SU-DHL-6 (cell line): ENCODE data around the gene KAT6B.

Source experiments
- CTCF ChIP-seq: fragments of 200-600 bp; sonication (generic); IDR thresholded peaks from one replicate; pipeline ENCODE4 v1.5.1; 2017; ENCODE audit warnings: antibody characterized with exemption, mild to moderate bottlenecking, low read length, moderate library complexity; ENCODE audit not compliant: insufficient read depth, poor library complexity, severe bottlenecking
- EZH2phosphoT487 ChIP-seq: fragments of 200-600 bp; sonication (generic), shearing (Covaris generic); conservative IDR thresholded peaks from 2 replicates; pipeline ENCODE4 v1.6.1; 2018; ENCODE audit warnings: mild to moderate bottlenecking, antibody characterized with exemption, low read length, moderate library complexity, mixed read lengths

- TF ChIP-seq CTCF: no peak
- no peak for TF ChIP-seq EZH2phosphoT487
Measured at GRCh38 chr10:74797550-74797949, 28.9 kb upstream of the KAT6B start.
